ENCODE measurements around the gene MAP4K4.

The MAP4K4 gene

GRCh38 chr2:101809698-101810097 lies 112.2 kb downstream of the MAP4K4 start:
- H2AFZ ChIP-seq (ENCODE audit: low read depth, low read length) = no peak overlapping the region
- H3K27me3 ChIP-seq (ENCODE audit: low read depth, low read length) = no peaks in the 10 kb centered on the region
- peaks cover 10% of the 10 kb centered on the region for H3K36me3 ChIP-seq (replicated peaks; ENCODE audit: low read depth, low read length)
- no peaks in the 10 kb centered on the region for H3K9me3 ChIP-seq (ENCODE audit: insufficient read depth, low read length)
- peaks cover 25% of the 10 kb centered on the region for H3K4me1 ChIP-seq (ENCODE audit: low read length)
- H3K4me2 ChIP-seq (ENCODE audit: low read length) = no peak overlapping the region
- H4K20me1 ChIP-seq (ENCODE audit: insufficient read depth, low read length) = peaks cover 81% of the 10 kb centered on the region
- H3K79me2 ChIP-seq (ENCODE audit: low read length) = peaks cover 86% of the 10 kb centered on the region
- H3K4me3 ChIP-seq (ENCODE audit: low read length) = no peak overlapping the region
- TF ChIP-seq EZH2phosphoT487 (IDR thresholded peaks at IDR 0.05; ENCODE audit: low read depth) = no peak
- TF ChIP-seq CTCF (IDR thresholded peaks at IDR 0.05; ENCODE audit: low read depth, low read length) = no peak
- H3K27ac ChIP-seq (ENCODE audit: low read length) = no peak overlapping the region
- H3K9ac ChIP-seq (ENCODE audit: low read length) = no peak overlapping the region

- Histone ChIP-seq H3K4me3 (ENCODE audit: low read length) (no peak overlapping the region), H3K4me2 (ENCODE audit: low read length) (no peak overlapping the region), H2AFZ (ENCODE audit: low read depth, low read length) (no peak overlapping the region), H3K9ac (ENCODE audit: low read length) (no peak overlapping the region), H3K27me3 (ENCODE audit: low read depth, low read length) (no peaks in the 10 kb centered on the region), H3K79me2 (ENCODE audit: low read length) (peaks cover 90% of the 10 kb centered on the region), H4K20me1 (ENCODE audit: insufficient read depth, low read length) (peaks cover 86% of the 10 kb centered on the region), H3K9me3 (ENCODE audit: insufficient read depth, low read length) (no peaks in the 10 kb centered on the region), H3K27ac (ENCODE audit: low read length) (no peak overlapping the region), H3K4me1 (ENCODE audit: low read length) (peaks cover 11% of the 10 kb centered on the region), H3K36me3 (replicated peaks; ENCODE audit: low read depth, low read length) (peaks cover 10% of the 10 kb centered on the region)
- TF ChIP-seq CTCF (IDR thresholded peaks at IDR 0.05; ENCODE audit: low read depth, low read length) (no peak), EZH2phosphoT487 (IDR thresholded peaks at IDR 0.05; ENCODE audit: low read depth) (no peak)
Measured at GRCh38 chr2:101811226-101812015, 113.9 kb downstream of the MAP4K4 start.

GRCh38 chr2:101812226-101812625 lies 114.7 kb downstream of the MAP4K4 start:
- Histone ChIP-seq H4K20me1 (ENCODE audit: insufficient read depth, low read length) (peaks cover 86% of the 10 kb centered on the region), H3K79me2 (ENCODE audit: low read length) (peaks cover 90% of the 10 kb centered on the region), H3K4me1 (ENCODE audit: low read length) (peaks cover 6% of the 10 kb centered on the region)

More at GRCh38 chr2:101812226-101812625, 114.7 kb downstream of the MAP4K4 start:
- Histone ChIP-seq H3K9me3 (ENCODE audit: insufficient read depth, low read length) (no peaks in the 10 kb centered on the region), H3K27ac (ENCODE audit: low read length) (no peak overlapping the region), H2AFZ (ENCODE audit: low read depth, low read length) (no peak overlapping the region), H3K4me2 (ENCODE audit: low read length) (no peak overlapping the region), H3K9ac (ENCODE audit: low read length) (no peak overlapping the region), H3K36me3 (replicated peaks; ENCODE audit: low read depth, low read length) (peaks cover 10% of the 10 kb centered on the region), H3K27me3 (ENCODE audit: low read depth, low read length) (no peaks in the 10 kb centered on the region), H3K4me3 (ENCODE audit: low read length) (no peak overlapping the region)
- TF ChIP-seq CTCF (IDR thresholded peaks at IDR 0.05; ENCODE audit: low read depth, low read length) = no peak
- no peak for TF ChIP-seq EZH2phosphoT487 (IDR thresholded peaks at IDR 0.05; ENCODE audit: low read depth)
